BJ (cell line): Measurements from ENCODE around the gene HOXD4. TPM values are rescaled to one million over a fixed set of nuclear protein-coding genes. Genes with fewer than 3 reads are reported as not detected.

Experiments
- CTCF ChIA-PET: fragments of 350-600 bp; formaldehyde crosslinking; extraction: SDS; loops from one replicate; lab custom pipeline; 2021; ENCODE audit warnings: antibody characterized with exemption, inconsistent platforms; lab: Yijun Ruan, JAX
- POLR2A ChIA-PET: fragments of 300-600 bp; sonication (Branson Sonifier 250); formaldehyde crosslinking; extraction: SDS; loops from one replicate; lab custom pipeline; 2021; ENCODE audit warnings: antibody characterized with exemption; lab: Charles Lee
- DNase-seq: peaks from one replicate; pipeline ENCODE4 v3.0.0-alpha.2; 2011; ENCODE audit warnings: low read depth
- H3K27me3 ChIP-seq: 2 replicates; pipeline ENCODE4 v1.6.0; 2011; ENCODE audit warnings: low read length; ENCODE audit not compliant: control insufficient read depth, insufficient read depth
- H3K36me3 ChIP-seq: 2 replicates; pipeline ENCODE4 v1.5.1; 2011; ENCODE audit warnings: low read length; ENCODE audit not compliant: control insufficient read depth, insufficient read depth
- H3K4me3 ChIP-seq: 2 replicates; pipeline ENCODE4 v1.5.1; 2011; ENCODE audit warnings: low read depth, mild to moderate bottlenecking, control low read depth, low read length
- CTCF ChIP-seq: IDR thresholded peaks from 2 replicates; pipeline ENCODE4 v1.5.1; 2011; ENCODE audit warnings: low read depth, mild to moderate bottlenecking, control low read depth, inconsistent platforms, low read length, moderate library complexity; ENCODE audit not compliant: insufficient read depth
- polyA plus RNA-seq: library from polyadenylated mRNA; depleted of rRNA; stranded (reverse); fragments of >200 nt; gene quantifications from 2 replicates; pipeline ENCODE4 v1.2.3, GENCODE V29; 2011

The HOXD4 gene
- polyA plus RNA-seq, 1 experiment, result 0.28 TPM

GRCh38 chr2:176177580-176178037, 26.3 kb downstream of the HOXD4 start:
- H3K27me3 ChIP-seq, result peaks cover 58% of the 10 kb centered on the region
- H3K36me3 ChIP-seq, result no peaks in the 10 kb centered on the region
- ChIA-PET POLR2A (no interaction called here), CTCF (no interaction called here)
- TF ChIP-seq CTCF, result no peak
- no peak overlapping the region for H3K4me3 ChIP-seq
- DNase-seq, result no peak

GRCh38 chr2:176178038-176178756, 26.8 kb downstream of the HOXD4 start:
- ChIA-PET POLR2A (no interaction called here), CTCF (no interaction called here)
- Histone ChIP-seq H3K4me3 (no peak overlapping the region), H3K27me3 (peaks cover 54% of the 10 kb centered on the region), H3K36me3 (no peaks in the 10 kb centered on the region)
- TF ChIP-seq CTCF, result no peak
- DNase-seq, result no peak

GRCh38 chr2:176178757-176179295, 27.5 kb downstream of the HOXD4 start:
- H3K36me3 ChIP-seq, result no peaks in the 10 kb centered on the region
- peaks cover 54% of the 10 kb centered on the region for H3K27me3 ChIP-seq
- POLR2A ChIA-PET, result no interaction called here
- DNase-seq, result no peak
- CTCF ChIA-PET, result interaction anchor here (0.6 kb wide), 1 partner anchor 39 kb away, joined by 3 read pairs; no protein-coding TSS in a partner anchor
- H3K4me3 ChIP-seq, result no peak overlapping the region
- no peak for TF ChIP-seq CTCF

GRCh38 chr2:176181551-176181950, 30.2 kb downstream of the HOXD4 start:
- no peak overlapping the region for H3K4me3 ChIP-seq
- no peak for DNase-seq
- ChIA-PET CTCF (interaction anchor here (0.9 kb wide), 1 partner anchor 55 kb away, joined by 3 read pairs; no protein-coding TSS in a partner anchor), POLR2A (no interaction called here)
- H3K27me3 ChIP-seq, result peaks cover 35% of the 10 kb centered on the region
- TF ChIP-seq CTCF, result no peak
- H3K36me3 ChIP-seq, result no peaks in the 10 kb centered on the region

GRCh38 chr2:176182671-176183070, 31.3 kb downstream of the HOXD4 start:
- ChIA-PET POLR2A (no interaction called here), CTCF (no interaction called here)
- no peak overlapping the region for H3K4me3 ChIP-seq
- no peaks in the 10 kb centered on the region for H3K36me3 ChIP-seq
- TF ChIP-seq CTCF, result no peak
- DNase-seq, result no peak
- peaks cover 33% of the 10 kb centered on the region for H3K27me3 ChIP-seq
